HFFc6 (cell line): ENCODE measurements around the gene CRISPLD2. TPM values are rescaled to one million over a fixed set of nuclear protein-coding genes. Genes with fewer than 3 reads are reported as not detected.
"Not testable (repeated sequence)": the region's sequence is repeated elsewhere in the genome, so short reads cannot be mapped to it uniquely, and the experiment has no call there.

Source experiments
- DNase-seq: peaks from one replicate; pipeline ENCODE4 v3.0.0-alpha.2; 2018
- H3K27ac Mint-ChIP-seq: 2 replicates; pipeline ENCODE4 v1.8.0; 2020; ENCODE audit warnings: mild to moderate bottlenecking, mixed read lengths
- H3K27me3 Mint-ChIP-seq: 2 replicates; pipeline ENCODE4 v1.8.0; 2021; ENCODE audit warnings: mild to moderate bottlenecking, moderate library complexity, mixed read lengths; ENCODE audit not compliant: insufficient read depth
- H3K36me3 Mint-ChIP-seq: 2 replicates; pipeline ENCODE4 v1.8.0; 2021; ENCODE audit warnings: low read depth, mixed read lengths
- H3K4me1 Mint-ChIP-seq: 2 replicates; pipeline ENCODE4 v1.8.0; 2020; ENCODE audit warnings: low read depth, mixed read lengths
- H3K4me3 Mint-ChIP-seq: 2 replicates; pipeline ENCODE4 v1.8.0; 2020; ENCODE audit warnings: mild to moderate bottlenecking, moderate library complexity, mixed read lengths
- H3K9me3 Mint-ChIP-seq: 2 replicates; pipeline ENCODE4 v1.8.0; 2020; ENCODE audit warnings: mild to moderate bottlenecking, mixed read lengths
- total RNA-seq, 6 experiments: library from RNA; stranded (reverse); fragmentation: NEBNext Ultra II Directional; extraction: Animal tissue kit (Norgen Biotek cat#: 25700); gene quantifications; 2 replicates in 1 of 6; 3 replicates in 5 of 6; pipeline ENCODE4 v1.2.3, GENCODE V29; 2021
- TF ChIP-seq, protein P1 (sequence below): fragments of 200-600 bp; sonication (generic); IDR thresholded peaks from 2 replicates; pipeline ENCODE4 v1.5.0; 2021; ENCODE audit warnings: antibody characterized with exemption, mild to moderate bottlenecking

The CRISPLD2 gene
- total RNA-seq, 6 experiments from 2014 or later: 12.2 to 15.5 (median 13.6) TPM

- Mint-ChIP-seq H3K36me3 (no peaks in the 10 kb centered on the region), H3K27me3 (peaks cover 2% of the 10 kb centered on the region), H3K9me3 (peaks cover 6% of the 10 kb centered on the region), H3K4me1 (peaks cover 33% of the 10 kb centered on the region), H3K27ac (no peak overlapping the region), H3K4me3 (no peak overlapping the region)
- DNase-seq: no peak
- TF ChIP-seq, protein P1, sequence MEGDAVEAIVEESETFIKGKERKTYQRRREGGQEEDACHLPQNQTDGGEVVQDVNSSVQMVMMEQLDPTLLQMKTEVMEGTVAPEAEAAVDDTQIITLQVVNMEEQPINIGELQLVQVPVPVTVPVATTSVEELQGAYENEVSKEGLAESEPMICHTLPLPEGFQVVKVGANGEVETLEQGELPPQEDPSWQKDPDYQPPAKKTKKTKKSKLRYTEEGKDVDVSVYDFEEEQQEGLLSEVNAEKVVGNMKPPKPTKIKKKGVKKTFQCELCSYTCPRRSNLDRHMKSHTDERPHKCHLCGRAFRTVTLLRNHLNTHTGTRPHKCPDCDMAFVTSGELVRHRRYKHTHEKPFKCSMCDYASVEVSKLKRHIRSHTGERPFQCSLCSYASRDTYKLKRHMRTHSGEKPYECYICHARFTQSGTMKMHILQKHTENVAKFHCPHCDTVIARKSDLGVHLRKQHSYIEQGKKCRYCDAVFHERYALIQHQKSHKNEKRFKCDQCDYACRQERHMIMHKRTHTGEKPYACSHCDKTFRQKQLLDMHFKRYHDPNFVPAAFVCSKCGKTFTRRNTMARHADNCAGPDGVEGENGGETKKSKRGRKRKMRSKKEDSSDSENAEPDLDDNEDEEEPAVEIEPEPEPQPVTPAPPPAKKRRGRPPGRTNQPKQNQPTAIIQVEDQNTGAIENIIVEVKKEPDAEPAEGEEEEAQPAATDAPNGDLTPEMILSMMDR: no peak
Measured at GRCh38 chr16:84932681-84933080, 112.9 kb downstream of the CRISPLD2 start.

DNA sequence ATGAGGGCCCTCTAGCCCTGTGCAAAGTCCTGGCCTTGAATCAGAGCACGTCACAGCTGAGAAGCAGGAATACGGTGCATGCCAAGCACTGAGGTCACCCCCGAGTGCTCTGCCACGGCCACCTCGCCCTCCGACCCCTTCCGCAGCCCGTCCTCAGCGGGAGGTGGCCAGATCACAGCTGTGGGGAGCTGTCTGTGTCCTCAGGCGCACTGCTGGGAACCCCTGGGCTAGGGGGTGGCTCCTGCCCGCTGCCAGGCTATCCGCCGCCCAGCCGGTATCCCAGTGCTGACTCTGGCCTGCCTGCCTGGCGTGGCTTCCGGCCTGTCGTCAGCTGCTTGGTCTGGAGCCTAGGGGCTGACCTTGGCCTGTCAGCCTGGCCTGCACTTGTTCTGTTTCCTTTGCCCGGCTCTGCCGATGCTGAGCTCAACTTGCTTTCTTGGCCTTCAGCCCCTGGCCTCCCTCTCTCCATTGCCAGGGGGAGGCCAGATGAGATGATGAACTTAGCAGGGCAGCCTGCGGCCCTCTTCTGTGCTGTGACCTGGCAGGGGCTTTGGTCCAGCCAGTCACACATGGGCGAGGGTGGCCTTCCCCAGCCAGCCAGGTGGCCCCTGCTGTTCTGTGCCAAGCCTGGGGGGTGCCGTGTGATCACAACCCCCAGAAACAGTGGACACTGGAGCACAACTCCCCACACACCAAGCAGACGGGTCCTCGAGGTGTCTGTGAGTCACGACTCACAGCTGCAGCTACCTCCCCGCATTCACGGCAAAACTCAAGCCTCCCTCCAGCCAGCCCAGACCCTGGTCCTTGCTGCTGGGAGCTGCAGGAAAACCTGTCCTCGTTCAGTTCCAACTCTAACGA is 114.2 kb downstream of the CRISPLD2 start:
- no peaks in the 10 kb centered on the region for H3K36me3 Mint-ChIP-seq
- peak overlapping the region; percentile 80 for H3K27ac Mint-ChIP-seq
- peaks cover 6% of the 10 kb centered on the region for H3K9me3 Mint-ChIP-seq
- H3K4me3 Mint-ChIP-seq: no peak overlapping the region; the same call in 1 of the 2 replicates
- H3K27me3 Mint-ChIP-seq: peaks cover 2% of the 10 kb centered on the region
- TF ChIP-seq, protein P1: no peak
- DNase-seq: peak; percentile 8
- peaks cover 28% of the 10 kb centered on the region for H3K4me1 Mint-ChIP-seq

DNA sequence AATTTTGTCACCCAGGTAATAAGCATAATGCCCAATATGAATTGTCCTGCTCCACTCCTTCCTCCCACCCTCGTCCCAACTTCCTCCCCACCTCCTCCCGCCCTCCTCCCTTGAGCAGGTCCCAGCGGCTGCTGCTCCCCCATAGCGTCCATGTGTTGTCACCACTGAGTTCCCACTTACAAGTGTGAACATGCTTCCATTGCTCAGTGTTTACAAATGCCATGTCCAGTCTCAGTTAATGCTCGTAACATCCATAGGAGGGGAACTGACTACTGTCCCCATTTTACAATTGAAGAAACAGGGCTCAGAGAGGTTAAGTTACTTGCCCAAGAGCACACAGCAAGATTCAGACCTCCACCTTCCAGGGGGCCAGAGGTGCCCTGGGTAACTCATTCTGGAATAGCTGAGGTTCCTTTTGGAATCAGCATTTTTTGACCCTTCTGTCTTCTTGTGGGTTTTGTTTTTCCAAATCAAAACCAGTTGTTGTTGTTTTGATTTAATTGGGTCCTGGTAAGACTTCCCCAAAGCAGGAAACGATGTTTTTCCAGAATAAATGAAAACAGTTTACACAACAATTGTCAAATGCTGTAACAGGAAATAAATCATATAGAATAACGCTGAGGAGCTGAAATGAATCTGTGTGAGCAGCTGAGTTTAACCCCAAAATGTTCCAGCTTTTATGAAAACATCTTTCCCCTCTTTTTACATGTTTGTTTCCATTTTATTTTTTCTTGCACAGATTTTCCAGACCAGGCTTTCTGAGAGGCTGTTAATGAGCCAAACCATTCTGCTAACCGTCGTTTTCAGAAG is 117.6 kb downstream of the CRISPLD2 start:
- no peak for DNase-seq
- Mint-ChIP-seq H3K27me3 (peaks cover 3% of the 10 kb centered on the region; the same call in 1 of the 2 replicates), H3K27ac (no peak overlapping the region), H3K4me3 (no peak overlapping the region), H3K9me3 (peaks cover 5% of the 10 kb centered on the region), H3K36me3 (peaks cover 5% of the 10 kb centered on the region), H3K4me1 (peaks cover 33% of the 10 kb centered on the region)
- TF ChIP-seq, protein P1: no peak

DNA sequence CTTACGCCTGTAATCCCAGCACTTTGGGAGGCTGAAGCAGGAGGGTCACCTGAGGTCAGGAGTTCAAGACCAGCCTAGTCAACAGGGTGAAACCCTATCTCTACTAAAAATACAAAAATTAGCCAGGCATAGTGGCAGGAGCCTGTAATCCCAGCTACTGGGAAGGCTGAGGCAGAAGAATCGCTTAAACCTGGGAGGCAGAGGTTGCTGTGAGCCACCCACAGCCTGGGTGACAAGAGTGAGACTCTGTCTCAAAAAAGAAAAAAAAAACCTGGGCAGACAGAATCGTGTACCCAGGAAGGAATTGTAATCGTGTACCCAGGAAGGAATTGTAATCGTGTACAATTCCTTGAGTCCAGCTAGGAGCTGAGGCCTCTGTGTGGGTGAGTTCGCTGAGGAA is 118.8 kb downstream of the CRISPLD2 start:
- H3K27me3 Mint-ChIP-seq, DNase-seq, H3K4me3 Mint-ChIP-seq, H3K27ac Mint-ChIP-seq: not testable (repeated sequence)
- Mint-ChIP-seq H3K36me3 (peaks cover 10% of the 10 kb centered on the region), H3K9me3 (peaks cover 15% of the 10 kb centered on the region), H3K4me1 (peaks cover 40% of the 10 kb centered on the region)

DNA sequence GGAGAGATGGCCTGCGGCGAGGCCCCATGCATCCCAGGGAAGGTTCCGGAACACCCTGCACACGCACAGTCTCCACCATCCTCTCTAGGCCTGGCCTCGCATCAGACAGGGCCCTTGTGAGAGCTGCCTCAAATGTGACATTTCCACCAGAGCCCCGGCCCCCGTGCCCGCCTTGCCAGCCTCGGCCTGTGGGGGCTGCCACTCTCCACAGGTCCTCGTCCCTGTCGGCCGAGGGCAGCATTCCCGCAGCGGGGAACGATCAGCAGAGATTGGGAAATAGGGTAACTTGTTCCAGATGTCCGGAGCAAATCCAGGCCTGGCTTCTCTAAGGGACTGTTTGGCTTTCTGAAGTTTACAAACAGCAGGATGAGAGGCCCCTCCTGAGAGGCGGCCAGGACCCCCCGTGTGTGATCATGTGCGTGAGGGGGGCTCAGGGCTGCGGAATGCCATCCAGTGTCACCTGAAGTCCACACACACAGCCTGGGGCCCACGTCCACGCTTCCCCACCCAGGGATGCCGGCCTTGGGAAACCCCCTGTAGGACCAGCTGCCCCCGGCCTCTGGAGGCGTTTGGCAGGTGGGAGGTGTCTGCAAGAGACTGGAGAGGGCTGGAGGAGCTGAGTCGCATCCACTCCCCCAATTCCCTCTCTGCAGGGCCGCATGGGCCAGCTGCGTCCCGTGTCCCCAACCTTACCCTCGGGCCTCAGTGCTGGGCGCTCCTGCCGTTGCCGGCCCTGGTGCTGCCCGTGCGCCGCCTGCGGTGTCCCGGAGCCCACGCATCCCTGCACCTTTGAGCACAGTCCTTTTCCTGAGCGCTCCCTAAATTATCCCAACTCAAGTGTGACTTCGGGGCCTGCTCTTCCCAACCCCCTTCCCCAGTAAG is 121.1 kb downstream of the CRISPLD2 start:
- H3K4me3 Mint-ChIP-seq: no peak overlapping the region
- TF ChIP-seq, protein P1: 0 out of 2 replicates have a peak, but pooled peaks have one; percentile 39
- H3K4me1 Mint-ChIP-seq: peaks cover 41% of the 10 kb centered on the region
- peak; percentile 29 for DNase-seq
- no peak overlapping the region for H3K27ac Mint-ChIP-seq
- H3K9me3 Mint-ChIP-seq: peaks cover 17% of the 10 kb centered on the region
- H3K27me3 Mint-ChIP-seq: peaks cover 3% of the 10 kb centered on the region; the same call in 1 of the 2 replicates
- H3K36me3 Mint-ChIP-seq: peaks cover 10% of the 10 kb centered on the region
